Stomach (tissue), 9 donors: Measurements from ENCODE around the gene RNF207. TPM values are rescaled to one million over a fixed set of nuclear protein-coding genes. Genes with fewer than 3 reads are reported as not detected.

Experiments
- DNase-seq, 2 donors: peaks; one replicate each; pipeline versions ENCODE4 v3.0.0 to v3.0.0-alpha.2; 2013 to 2019
- H3K27ac ChIP-seq, 5 donors: fragments of 200-600 bp in 4 of 5; sonication (generic) in 4 of 5; one replicate each; pipeline ENCODE4 v1.5.1; 2013 to 2019; ENCODE audit warnings: mild to moderate bottlenecking in 1 of 5, moderate library complexity in 1 of 5
- H3K27me3 ChIP-seq, 3 donors: fragments of 200-600 bp; sonication (generic); one replicate each; pipeline ENCODE4 v1.5.1; 2017 to 2019; ENCODE audit warnings: mixed run types in 1 of 3
- H3K36me3 ChIP-seq, 4 donors: fragments of 200-600 bp; sonication (generic); 1 replicate in 3 of 4; 2 replicates in 1 of 4; pipeline ENCODE4 v1.5.1; 2016 to 2019
- H3K4me1 ChIP-seq, 4 donors: fragments of 200-600 bp; sonication (generic); one replicate each; pipeline ENCODE4 v1.5.1; 2016 to 2019
- H3K4me3 ChIP-seq, 4 donors: fragments of 200-600 bp; sonication (generic) in 3 of 4; one replicate each; pipeline ENCODE4 v1.5.1; 2016 to 2019; ENCODE audit warnings: mild to moderate bottlenecking in 1 of 4
- H3K9me3 ChIP-seq, 4 donors: fragments of 200-600 bp; sonication (generic); one replicate each; pipeline ENCODE4 v1.5.1; 2016 to 2019
- CTCF ChIP-seq, 7 experiments: fragments of 450-650 bp in 4 of 7; fragments of 200-600 bp in 3 of 7; sonication (generic) in 3 of 7; IDR thresholded peaks; one replicate each; pipeline ENCODE4 v1.5.1; 2016 to 2019; ENCODE audit warnings: antibody characterized with exemption in 7 of 7, control low read depth in 2 of 7, mild to moderate bottlenecking in 1 of 7
- EP300 ChIP-seq: sonication (generic); formaldehyde crosslinking; IDR thresholded peaks from one replicate; pipeline ENCODE4 v1.6.1; 2017; ENCODE audit warnings: antibody characterized with exemption
- POLR2A ChIP-seq, 4 donors: fragments of 450-650 bp; IDR thresholded peaks; one replicate each; pipeline ENCODE4 v1.6.1; 2016; ENCODE audit warnings: antibody characterized with exemption in 4 of 4, control low read depth in 2 of 4, mild to moderate bottlenecking in 1 of 4, moderate library complexity in 1 of 4
- POLR2AphosphoS5 ChIP-seq, 3 donors: sonication (generic); formaldehyde crosslinking; IDR thresholded peaks; one replicate each; pipeline ENCODE4 v1.6.1; 2016; ENCODE audit warnings: antibody characterized with exemption in 3 of 3
- WGBS, 5 donors: extraction: QIAGEN DNeasy Blood & Tissue Kit in 3 of 5; methylation state at CpG; one replicate each; pipeline versions ENCODE4 v1.1.5 to v1.1.7; 2013 to 2018; 5-methylcytosine and 5-hydroxymethylcytosine counted together
- intact Hi-C: fragments of 100-400 bp; cut with DNase I; formaldehyde crosslinking; loops from one replicate; pipeline ENCODE4 v1.15.1; 2023; ENCODE audit warnings: low total_unique reads
- polyA plus RNA-seq, 3 donors: library from polyadenylated mRNA; stranded (reverse); fragments of 200-250 nt; gene quantifications; one replicate each; pipeline ENCODE4 v1.2.3, GENCODE V29; 2013
- total RNA-seq, 5 donors: library from RNA; depleted of rRNA; stranded (reverse); fragments of >200 nt; gene quantifications; one replicate each; pipeline versions ENCODE4 v1.1.0 to v1.2.3, GENCODE V29; 2014 to 2016
- donor health status: healthy with polysubstance abuse.
- donor health status: Bipolar disorder and iron deficiency.
- donor health status: healthy.

Gene RNF207
- total and polyA plus RNA-seq, 8 donors = 1.5 to 112 (median 21.8) TPM

GRCh38 chr1:6256645-6257044 is 50.7 kb downstream of the RNF207 start:
- intact Hi-C loops = no loop called here
- H3K27ac ChIP-seq = no peak overlapping the region

DNA sequence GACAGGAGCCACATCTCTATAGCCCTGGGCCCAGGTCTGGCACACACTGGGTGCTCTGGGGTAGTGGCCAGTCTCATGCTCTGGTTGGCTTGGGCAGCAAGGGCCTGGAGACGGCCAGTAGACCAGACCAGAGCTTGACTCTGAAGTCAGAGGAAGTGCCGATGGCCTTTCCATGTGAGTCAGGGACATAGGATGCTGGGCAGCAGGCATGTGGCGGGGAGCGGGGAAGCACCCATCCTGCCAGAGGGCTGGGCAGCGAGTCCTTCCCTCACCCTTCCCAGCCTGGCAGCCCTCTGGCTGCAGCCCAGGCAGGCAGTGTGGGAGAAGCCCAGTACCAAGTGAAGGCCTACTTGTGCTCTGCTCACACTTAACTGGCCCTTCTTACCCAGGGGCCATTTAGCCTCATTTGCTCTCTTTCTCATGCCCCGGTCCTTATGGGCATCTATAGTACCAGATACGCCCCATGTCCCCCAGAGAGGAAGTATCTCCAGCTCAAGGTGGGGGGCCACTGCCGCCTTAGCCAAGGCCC is 51.7 kb downstream of the RNF207 start:
- H3K27ac ChIP-seq = no peak overlapping the region
- no peak for DNase-seq
- H3K4me3 ChIP-seq = no peak overlapping the region
- no peaks in the 10 kb centered on the region for H3K9me3 ChIP-seq
- peaks cover 0 to 51% (median 23%) of the 10 kb centered on the region in 3 donors for H3K27me3 ChIP-seq
- no peak for TF ChIP-seq EP300
- no peak for TF ChIP-seq POLR2AphosphoS5 (IDR thresholded peaks at IDR 0.05)
- no peak for TF ChIP-seq CTCF (IDR thresholded peaks at IDR 0.05)
- TF ChIP-seq POLR2A (IDR thresholded peaks at IDR 0.05) = no peak
- WGBS, 5 donors = 90 to 95% (median 92%) methylated on average over 4 to 8 of the region's 8 CpGs
- H3K4me1 ChIP-seq = peaks cover 13 to 31% (median 26%) of the 10 kb centered on the region in 4 donors
- H3K36me3 ChIP-seq = peaks cover 0 to 16% (median 12%) of the 10 kb centered on the region in 4 donors
- intact Hi-C loops = no loop called here

More at GRCh38 chr1:6256645-6257044, 50.7 kb downstream of the RNF207 start:
- no peak overlapping the region for H3K4me3 ChIP-seq
- no peaks in the 10 kb centered on the region for H3K9me3 ChIP-seq
- peaks cover 0 to 17% (median 13%) of the 10 kb centered on the region in 4 donors for H3K36me3 ChIP-seq
- TF ChIP-seq POLR2AphosphoS5 (IDR thresholded peaks at IDR 0.05) = no peak
- TF ChIP-seq CTCF (IDR thresholded peaks at IDR 0.05) = no peak
- no peak for TF ChIP-seq POLR2A (IDR thresholded peaks at IDR 0.05)
- TF ChIP-seq EP300 = no peak
- peaks cover 13 to 25% (median 23%) of the 10 kb centered on the region in 4 donors for H3K4me1 ChIP-seq
- DNase-seq = no peak
- 84 to 89% (median 86%) methylated on average over 10 to 13 of the region's 13 CpGs for WGBS, 5 donors
- H3K27me3 ChIP-seq = peaks cover 0 to 51% (median 21%) of the 10 kb centered on the region in 3 donors

DNA sequence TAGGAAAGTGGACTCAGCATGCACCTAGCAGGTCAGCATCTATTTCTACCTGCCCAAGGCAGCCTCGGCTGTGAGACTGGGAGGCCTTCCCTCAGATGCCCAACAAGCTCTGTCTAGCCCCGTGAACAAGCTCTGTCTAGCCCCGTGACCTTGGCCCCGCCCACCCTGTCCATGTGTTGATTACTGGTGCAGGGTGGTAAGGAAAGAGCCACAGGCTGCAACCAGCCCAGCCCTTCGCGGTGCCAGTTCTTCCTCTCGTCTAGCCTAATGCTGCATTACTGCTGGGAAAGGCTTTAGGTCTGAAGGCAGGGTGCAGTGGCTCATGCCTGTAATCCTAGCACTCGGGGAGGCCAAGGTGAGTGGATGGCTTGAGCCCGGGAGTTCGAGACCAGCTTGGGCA is 52.8 kb downstream of the RNF207 start:
- Histone ChIP-seq H3K27me3 (peaks cover 0 to 59% (median 23%) of the 10 kb centered on the region in 3 donors), H3K4me1 (peaks cover 13 to 38% (median 30%) of the 10 kb centered on the region in 4 donors), H3K36me3 (peaks cover 0 to 15% (median 9%) of the 10 kb centered on the region in 4 donors), H3K4me3 (no peak overlapping the region), H3K27ac (no peak overlapping the region), H3K9me3 (no peaks in the 10 kb centered on the region)
- WGBS, 5 donors = 65 to 69% (median 67%) methylated on average over 10 of the region's 10 CpGs
- TF ChIP-seq EP300 (no peak), POLR2AphosphoS5 (IDR thresholded peaks at IDR 0.05) (no peak), CTCF (IDR thresholded peaks at IDR 0.05) (no peak), POLR2A (IDR thresholded peaks at IDR 0.05) (no peak)
- no peak for DNase-seq
- intact Hi-C loops = no loop called here

DNA sequence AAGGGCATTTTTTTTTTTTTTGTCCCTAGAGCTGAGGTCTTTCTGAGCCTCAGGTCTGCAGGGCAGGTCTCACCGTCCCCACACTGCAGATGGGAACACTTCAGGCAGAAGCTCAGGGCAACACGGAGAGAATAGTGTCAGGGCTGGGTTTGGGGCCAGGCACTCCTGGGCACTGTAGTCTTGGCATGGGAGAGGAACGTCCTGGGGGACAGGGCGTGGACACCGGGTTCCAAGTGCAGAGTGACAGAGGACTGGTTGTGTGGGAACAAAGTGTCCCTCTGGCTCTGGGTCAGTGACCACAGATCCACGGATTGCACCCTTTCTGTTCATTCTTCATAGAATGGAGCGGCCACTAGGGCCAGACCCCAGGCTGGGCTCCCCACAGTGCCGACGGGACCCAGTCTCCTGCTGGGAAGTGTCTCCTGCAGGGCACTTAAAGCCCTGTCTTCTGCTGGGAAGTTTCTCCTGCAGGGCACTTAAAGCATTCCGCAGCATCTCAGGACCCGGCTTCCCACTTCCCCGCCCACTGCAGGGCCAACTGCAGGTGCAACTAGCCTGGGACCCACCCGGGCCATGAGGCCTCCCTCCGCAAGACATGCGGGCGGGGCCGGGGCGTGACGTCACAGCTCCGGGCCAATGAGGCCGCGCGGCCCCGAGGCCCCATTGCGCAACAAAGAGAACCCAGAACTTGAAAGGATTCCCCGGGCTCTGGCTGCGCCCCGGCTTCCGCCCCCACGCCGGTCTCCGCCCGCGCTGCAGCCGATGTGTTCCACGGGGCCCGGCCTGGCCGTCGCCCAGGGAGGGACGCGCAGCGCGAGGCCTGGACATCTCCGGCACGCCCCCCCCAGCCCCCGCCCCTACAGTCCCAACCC is 53.8 kb downstream of the RNF207 start:
- Histone ChIP-seq H3K4me1 (peaks cover 13 to 41% (median 32%) of the 10 kb centered on the region in 4 donors), H3K27ac (peak overlapping the region in 4 of 5 donors; percentile 38 to 81 (median 50)), H3K4me3 (peak overlapping the region; percentile 51 to 74 (median 62)), H3K9me3 (no peaks in the 10 kb centered on the region), H3K27me3 (peaks cover 0 to 61% (median 23%) of the 10 kb centered on the region in 3 donors), H3K36me3 (peaks cover 0 to 13% (median 3%) of the 10 kb centered on the region in 4 donors)
- TF ChIP-seq EP300 (no peak), CTCF (IDR thresholded peaks at IDR 0.05) (no peak), POLR2AphosphoS5 (IDR thresholded peaks at IDR 0.05) (no peak), POLR2A (IDR thresholded peaks at IDR 0.05) (no peak)
- 6 to 21% (median 9%) methylated on average over 12 to 46 of the region's 46 CpGs for WGBS, 5 donors
- DNase-seq = peak; percentile 75 to 93
- intact Hi-C loops = no loop called here
